Skeletal muscle cell (primary cell): ENCODE results near the gene SLIT3.
A peak's percentile ranks its signal among the peaks of the same experiment; 100 is the strongest.

Source experiments
- DNase-seq: peaks from one replicate; pipeline ENCODE4 v3.0.0-alpha.2; 2010; ENCODE audit warnings: low read depth
- H3K4me3 ChIP-seq: 2 replicates; pipeline ENCODE4 v1.5.1; 2011; ENCODE audit warnings: low read depth, mild to moderate bottlenecking, control low read depth, low read length, moderate library complexity

Gene SLIT3

DNA sequence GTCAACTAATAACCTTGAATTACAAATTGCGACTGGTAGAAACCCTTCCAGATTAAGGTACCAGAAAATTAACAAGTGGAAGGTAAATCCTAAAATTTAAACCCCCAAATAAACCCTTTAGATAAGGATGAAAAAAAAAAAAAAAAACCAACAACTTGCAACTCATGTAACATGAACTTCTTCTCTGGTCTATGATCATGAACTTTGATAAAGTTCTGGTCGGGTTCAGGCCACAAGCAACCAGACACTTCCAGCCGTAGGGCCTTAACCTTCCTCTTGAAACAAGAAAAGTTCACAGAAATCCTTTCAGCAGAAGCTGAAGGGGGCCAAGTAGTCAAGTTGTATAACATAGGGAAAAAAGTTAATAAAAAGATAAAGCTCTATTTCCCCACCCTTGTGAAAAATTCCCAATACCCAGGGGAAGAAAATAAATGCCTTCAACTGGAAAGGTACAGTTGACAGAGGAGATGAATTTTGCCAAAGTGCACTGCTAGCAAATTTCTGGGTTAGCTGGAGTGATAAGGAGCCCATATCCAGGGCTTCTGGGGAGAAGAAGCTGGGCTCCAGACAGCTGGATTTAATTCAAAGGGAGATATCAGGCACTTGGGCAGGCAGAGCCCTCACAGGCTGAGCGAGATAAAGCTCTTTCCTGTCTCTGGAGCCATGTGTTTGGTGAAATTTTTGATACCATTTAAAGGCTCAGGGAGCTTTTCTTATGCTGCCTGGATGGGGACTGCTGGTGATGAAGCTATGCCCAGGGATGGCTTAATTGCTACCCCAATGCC is 487.6 kb downstream of the SLIT3 start:
- no peak overlapping the region for H3K4me3 ChIP-seq
- DNase-seq = no peak

DNA sequence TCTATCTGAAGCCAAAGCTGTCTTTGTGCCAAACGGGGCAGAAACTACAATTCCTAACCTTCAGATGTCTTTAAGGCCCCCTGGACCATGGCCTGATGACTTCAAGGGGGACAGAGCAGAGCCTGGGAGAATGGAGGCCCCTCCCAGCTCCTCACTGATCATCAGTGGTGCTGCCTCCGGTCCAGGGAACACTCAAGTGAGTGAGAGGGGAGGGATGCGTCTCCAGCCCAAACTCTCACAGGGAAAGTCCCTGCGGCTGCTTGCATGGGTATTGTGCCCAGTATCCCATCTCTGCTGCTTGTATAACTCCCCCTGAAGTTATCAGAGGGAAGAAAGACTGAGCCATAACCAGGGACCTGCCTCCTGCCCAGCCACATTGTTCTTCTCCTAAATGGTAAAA is 490.3 kb downstream of the SLIT3 start:
- no peak overlapping the region for H3K4me3 ChIP-seq
- no peak for DNase-seq

DNA sequence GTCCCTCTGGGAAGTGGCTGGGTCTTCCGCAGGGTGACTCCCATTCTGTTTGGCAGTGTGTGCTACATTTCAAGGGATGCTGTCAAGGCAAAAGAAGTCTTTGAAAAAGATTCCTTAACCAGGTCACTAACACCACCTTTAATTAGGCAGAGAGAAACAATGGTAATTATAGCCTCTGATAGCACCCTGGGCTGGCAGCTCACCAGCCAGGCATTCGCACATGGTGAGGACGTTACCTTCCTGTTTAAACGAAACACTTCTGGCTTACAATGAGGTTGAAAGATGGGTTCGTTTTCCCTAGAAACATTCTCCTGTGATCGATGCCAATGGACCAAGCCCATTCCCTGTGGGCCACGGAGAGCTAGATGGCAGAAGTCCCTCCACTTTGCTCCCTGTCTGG is 491.7 kb downstream of the SLIT3 start:
- no peak overlapping the region for H3K4me3 ChIP-seq
- DNase-seq = no peak

DNA sequence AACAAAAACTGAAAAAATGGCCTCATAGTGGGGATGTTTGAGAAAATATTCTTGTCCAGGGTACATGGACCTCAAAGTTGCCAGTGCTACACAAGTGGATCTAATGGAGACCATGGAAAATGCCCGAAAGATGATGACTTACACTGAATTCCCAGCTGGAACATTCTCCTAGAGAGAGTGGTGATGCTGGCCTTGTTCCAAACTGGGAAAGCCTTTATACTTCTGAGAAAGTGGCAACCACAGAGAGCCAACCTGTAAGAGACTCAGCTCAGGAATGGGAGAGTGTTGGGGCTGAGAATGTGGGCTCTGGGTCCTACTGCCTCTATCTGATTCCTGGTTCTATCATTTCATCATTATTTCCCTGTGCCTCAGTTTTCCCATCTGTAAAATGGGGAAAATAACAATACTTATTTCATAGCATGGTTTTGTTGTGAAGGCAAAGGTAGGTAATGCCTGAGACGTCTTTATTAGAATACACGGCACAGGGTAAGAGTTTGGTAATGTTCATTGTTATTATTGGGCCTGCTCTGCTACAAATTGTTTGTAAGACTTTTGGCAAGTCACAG is 492.8 kb downstream of the SLIT3 start:
- no peak for DNase-seq
- no peak overlapping the region for H3K4me3 ChIP-seq

DNA sequence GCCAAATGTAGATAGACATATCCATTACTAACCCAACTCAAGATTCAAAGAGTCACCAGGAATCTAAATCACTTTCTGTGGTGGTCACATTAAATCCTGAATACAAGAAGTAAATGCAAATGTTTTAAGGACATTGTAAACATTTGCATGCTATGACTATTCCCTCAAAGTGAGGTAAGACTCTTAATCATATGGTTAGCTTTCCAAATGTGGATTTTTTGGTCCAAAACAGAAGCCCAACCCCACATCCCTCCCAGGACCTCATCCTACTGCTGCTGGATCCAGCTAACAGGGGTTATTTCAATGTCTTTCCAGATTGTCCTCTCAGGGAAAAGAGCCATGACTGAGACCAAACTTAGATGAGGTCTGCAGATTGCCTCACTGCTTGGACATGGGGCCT is 493.7 kb downstream of the SLIT3 start:
- DNase-seq = no peak
- no peak overlapping the region for H3K4me3 ChIP-seq

DNA sequence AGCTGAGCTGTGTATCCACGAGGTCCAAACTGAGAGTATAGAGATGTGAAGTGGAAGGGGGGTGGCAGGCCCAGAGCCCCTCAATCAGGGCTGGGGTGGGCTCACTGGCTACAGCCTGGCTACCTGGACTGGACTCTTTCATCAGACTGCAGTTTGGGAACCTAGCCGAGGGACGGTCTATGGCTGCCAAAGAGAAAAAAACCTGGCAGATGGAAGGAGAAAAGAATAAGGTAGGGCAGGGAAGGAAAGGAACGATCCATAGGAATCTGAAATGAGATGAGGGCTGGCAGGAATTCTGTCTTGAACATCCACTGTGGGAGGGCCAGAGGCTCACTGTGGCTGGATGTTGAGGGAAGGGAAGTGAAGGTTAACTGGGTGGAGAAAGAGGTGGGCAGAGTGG is 497.4 kb downstream of the SLIT3 start:
- no peak for DNase-seq
- no peak overlapping the region for H3K4me3 ChIP-seq

DNA sequence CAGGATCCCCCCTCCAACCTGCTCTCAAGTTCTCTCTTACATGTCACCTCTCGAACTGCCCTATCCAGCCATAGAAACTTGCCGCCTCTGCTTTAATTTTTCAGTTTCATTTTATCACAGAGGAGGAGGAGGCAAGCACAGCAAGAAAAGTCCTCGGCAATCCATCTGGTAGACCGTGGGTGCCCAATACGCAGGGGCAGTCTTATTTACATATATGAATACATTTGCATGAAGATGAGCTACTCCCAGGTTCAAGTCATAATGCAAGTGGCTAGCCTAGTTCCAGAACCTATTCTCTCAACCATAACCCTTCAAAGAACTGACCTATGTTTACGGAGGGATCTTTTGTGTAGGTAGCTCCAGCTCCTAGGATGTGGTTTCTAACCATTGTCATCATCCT is 498.6 kb downstream of the SLIT3 start:
- no peak for DNase-seq
- no peak overlapping the region for H3K4me3 ChIP-seq

DNA sequence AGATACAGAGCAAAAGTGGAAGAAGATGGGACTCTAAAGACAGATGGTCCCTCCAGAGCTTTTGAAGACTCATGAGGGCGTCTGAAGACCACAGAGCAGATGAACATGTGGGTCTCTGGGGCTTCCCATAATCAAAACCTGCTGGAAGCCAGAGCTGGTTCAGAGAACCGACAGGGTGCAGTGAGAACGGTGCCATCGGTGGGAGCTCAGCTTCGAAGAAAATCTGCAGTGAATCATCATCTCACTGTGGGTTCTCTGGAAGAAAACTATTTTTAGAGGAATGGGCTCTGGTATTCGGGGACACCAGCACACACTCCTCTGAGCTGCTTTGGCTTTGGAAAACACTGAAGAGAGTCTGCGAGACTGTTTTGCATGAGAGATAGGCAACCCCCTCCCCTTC is 499.4 kb downstream of the SLIT3 start:
- DNase-seq = no peak

DNA sequence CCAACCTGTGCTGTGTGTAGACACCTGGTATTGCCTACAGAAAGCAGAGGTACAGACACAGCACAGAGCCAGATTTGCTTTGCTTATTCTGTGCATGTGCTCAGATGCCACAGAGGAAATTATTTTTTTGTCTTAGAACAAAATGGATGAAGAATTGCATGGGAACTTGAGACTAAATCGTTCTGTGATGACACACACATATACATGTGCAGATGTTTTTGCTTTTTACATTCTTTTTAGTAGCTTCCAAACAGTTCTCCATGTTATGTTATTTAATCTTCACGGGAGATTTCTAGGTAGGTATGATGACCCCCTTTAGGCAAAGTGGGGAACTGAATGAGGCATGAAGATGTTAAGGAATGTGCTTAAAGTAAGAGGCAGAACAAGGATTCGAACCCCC is 500.2 kb downstream of the SLIT3 start:
- H3K4me3 ChIP-seq = no peak overlapping the region
- DNase-seq = no peak

More for the DNA sequence above, 499.4 kb downstream of the SLIT3 start:
- H3K4me3 ChIP-seq = no peak overlapping the region

DNA sequence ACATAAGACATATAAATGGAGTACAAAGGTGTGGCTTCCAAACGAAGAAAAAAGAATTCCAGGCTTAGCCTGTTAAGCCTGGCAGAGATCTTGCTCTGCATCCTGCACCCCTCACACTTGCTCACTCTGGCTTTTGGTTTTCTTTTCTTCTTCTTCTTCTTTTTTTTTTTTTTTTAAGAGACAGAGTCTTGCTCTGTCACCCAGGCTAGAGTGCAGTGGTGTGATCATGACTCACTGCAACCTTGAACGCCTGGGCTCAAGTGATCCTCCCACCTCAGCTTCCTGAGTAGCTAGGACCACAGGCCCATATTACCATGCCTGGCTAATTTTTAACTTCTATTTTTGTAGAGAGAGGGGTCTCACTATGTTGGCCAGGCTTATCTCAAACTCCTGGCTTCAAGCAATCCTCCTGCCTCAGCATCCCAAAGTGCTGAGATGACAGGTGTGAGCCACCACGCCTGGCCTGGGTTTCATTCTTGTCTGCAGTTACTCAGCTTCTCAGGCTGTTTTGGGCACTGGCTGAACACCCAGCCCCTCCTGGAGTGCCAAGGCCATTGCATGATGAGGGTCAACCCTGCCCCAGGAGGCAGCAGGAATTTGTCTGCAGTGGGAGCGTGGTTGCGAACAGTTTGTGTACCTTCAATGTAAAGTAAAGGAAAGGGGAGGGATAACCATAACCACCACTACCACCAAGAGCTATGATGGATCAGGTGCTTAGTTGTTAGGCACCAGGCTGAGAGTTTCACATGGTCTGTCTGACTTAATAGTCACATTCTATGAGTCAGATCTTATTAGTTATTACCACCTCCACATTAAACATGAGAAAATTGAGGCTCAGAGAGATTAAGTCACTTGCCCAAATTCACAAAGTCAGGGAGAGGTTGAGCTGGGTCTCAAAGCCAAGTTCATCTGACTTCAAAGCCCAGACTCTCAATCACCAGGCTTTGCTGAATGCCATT is 502.6 kb downstream of the SLIT3 start:
- no peak overlapping the region for H3K4me3 ChIP-seq
- no peak for DNase-seq

DNA sequence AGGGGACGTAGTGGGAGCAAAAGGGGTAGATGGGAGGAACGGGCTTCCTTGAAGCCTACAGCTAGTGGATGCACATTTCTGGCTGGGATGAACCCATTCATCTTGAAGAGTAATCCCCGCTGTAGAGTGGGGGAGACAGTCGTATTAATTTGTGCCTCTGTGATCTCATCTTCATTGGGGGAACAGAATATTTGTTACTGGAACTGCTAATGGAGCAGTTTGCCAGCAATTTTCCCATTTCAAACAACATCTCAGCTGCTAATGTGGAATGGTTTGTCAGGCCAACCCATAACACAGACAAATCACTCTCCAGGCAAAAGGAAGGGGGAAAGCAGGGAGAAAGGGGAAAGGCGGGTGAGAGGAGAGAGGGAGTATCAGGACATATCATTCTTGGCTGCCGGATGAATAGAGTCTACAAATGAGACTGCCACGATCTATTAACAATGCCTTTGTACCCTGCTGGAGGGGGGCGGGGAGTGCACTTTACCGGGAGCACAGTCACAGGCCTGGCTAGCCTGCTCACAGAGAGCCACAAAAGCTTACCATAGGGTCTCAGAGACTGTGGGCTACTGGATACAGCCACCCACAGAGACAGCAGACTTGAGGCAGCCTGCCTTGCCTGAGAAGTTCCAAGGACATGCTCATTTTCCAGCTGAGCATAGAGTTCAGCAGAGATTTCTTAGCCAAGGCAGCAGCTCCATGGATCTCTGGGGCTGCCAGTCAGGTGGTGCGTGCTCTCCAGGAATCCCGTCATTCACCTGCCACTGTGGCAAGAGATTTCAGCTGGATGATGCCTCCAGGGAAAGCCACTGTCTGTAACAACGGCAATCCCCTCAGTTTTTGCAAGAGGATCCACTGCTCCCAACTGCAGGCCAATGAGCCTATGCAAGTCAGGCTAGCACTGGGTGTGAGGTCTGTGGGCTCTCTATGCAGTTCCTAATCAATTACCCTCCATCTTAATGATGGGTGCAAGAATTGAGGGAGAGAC is 504.1 kb downstream of the SLIT3 start:
- no peak for DNase-seq
- no peak overlapping the region for H3K4me3 ChIP-seq

DNA sequence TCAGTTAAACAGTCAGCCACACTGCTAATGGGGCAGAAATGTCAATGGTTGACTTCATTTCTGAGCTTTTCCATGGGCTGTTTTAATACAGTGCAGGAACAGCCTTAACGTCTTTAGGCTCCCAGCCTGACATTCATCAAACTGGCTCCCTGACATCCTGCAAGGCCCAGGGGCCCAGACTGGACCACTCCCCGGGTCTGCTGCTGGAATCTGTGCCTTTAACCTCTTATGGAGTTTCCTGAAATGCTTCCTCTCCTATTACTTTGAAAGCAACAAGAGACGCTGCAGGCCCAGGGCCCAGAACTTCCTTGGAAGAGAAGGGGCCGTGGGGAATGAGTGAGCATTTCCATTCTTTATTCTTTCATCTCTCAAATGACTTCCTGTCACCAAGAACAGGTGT is 504.9 kb downstream of the SLIT3 start:
- no peak overlapping the region for H3K4me3 ChIP-seq
- DNase-seq = no peak

DNA sequence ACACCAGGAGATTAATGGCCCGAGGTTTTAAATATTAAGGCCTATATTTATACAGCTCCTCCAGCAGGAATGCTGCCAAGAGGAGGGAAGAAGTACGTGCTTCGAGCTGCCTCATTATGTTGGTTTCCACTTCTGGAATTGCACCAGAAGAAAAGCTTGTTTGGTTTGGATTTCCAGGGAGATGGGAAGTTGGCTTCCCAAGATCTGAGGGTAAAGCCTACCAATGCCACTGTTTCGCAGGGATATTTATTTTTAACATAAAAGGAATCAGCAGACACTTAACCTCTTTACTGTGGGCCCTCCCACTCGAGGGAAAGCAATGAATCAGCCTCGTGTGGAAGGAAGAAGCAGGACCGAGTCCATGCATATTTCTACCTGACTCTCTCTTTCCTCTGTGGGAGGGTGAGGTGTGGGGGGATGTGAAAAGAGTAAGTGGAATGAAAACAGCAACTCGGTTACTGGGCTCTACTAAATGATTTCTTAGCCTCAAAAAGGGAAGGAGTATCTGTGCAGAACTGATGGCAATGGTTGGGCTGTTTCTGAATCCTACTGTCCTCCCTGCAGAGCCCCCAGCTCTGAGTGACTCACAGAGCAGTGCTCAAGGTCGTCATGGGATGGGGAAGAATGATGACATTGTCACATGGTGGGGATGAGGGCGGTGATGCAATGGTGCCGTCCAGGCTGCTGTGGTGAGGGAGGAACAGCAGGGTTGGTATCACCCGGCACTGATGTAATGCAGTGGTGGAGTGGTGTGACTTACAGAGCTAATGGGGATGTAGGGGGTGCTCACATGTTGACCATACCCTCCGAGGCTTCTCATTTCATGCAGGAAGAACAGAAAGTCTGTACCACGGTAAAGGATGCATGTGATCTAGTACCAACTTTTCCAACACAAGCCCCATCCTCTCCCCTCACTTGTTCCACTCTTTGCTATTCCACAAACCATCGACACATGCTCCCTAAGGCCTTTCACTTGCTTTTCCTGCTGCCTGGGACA is 506.8 kb downstream of the SLIT3 start:
- peak; percentile 27 for DNase-seq
- H3K4me3 ChIP-seq = no peak overlapping the region

DNA sequence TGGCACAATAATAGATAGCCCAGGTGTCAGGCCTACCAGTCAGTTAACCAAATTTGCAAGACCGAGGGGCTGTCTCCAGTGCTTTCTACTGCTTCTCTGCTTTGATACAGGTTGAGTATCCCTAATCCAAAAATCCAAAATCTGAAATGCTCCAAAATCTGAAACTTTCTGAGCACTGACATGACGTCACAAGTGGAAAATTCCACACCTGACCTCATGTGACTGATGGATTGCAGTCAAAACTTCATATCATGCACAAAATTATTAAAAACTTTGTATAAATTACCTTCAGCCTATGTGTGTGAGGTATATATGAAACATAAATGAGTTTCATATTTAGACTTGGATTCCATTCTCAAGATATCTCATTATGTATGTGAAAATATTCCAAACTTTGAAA is 508.3 kb downstream of the SLIT3 start:
- no peak overlapping the region for H3K4me3 ChIP-seq
- DNase-seq = no peak

DNA sequence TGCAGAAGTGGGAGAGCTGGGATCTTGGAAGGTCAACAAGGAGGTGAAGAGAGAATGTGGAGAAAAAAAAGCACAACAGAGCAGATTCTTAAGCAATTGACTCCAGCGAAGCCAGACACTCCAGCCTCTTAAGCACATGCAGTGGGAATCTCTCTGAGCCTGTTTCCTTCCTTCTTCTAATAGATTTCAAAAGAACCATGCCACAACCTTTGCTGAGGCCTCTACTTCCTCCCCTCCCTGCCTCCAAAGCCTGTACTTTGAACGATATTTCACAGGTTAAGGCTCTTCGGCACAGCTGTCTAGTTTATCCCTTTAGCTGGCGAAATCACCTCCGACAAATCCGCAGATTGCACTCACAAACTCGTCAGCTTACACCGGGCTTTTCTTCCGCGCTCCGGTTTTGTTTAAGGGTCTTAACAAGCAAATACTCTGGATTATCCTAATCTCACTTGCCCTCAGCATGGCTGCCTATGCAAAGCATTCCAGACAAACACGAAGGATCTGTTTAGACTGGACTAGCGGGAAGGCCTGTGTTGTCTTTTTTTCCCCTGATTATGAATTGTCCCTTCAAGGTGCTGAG is 510.2 kb downstream of the SLIT3 start:
- no peak for DNase-seq
- H3K4me3 ChIP-seq = no peak overlapping the region

DNA sequence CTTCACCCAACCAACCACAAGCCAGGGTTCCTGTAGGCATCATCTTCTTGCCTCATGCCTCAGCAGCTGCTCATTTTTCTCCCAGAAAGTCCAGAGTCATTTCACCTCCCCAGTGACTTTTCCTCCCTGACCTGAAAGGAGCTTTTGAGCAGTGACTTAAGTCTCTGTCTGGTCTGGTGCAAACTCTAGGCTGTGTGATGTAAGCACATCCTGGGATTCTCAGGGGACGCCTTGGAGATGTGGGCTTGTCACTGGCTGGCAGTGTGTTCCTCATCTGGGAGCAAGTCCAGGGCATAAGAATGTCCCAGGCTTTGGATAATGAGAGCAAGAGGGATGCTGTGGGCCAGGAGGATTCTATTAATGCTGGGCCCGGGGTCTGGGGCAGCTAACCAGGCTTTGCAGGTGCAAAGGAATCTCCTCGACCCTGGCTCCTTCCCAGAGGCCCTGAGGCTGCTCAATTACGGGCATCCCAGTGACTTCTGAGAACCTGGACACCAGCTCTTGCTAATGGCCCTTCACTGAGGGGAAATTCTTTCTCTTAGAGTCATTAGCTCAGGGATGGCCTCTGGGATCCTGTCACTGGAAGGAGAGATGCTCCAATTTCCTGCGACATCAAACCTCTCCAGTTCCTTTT is 510.8 kb downstream of the SLIT3 start:
- H3K4me3 ChIP-seq = no peak overlapping the region
- DNase-seq = no peak

DNA sequence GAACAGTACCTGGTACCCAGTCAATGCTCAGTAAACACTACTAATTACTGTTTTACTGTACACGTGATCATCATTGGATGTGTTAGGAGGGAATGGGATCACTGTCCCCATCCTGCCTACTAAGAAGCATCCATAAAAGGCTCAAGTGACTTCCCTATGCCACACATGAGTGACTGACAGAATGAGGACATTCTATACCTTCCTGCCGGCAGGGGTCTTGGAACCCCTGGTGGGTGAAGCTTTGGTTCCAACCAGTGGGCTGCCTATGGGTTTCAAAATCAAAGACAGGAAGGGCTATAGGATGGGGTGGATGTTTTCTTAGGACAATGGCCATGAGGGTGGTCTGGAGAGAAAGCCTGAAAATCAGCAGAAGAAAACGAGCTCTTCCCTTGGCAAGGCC is 512.2 kb downstream of the SLIT3 start:
- H3K4me3 ChIP-seq = no peak overlapping the region
- no peak for DNase-seq
